Stimulated activated CD4-positive, alpha-beta T cell treated with anti-CD3 and anti-CD28 coated beads, Interleukin-4, amount 100 ng/mL, for 48 hours (primary cell): ENCODE results near the gene EFNA3.
A peak's percentile ranks its signal among the peaks of the same experiment; 100 is the strongest.

Experiments used
- DNase-seq, 2 donors: peaks; one replicate each; pipeline ENCODE4 v3.0.0-alpha.2; 2020; ENCODE audit warnings: low read depth in 2 of 2

Gene EFNA3

DNA sequence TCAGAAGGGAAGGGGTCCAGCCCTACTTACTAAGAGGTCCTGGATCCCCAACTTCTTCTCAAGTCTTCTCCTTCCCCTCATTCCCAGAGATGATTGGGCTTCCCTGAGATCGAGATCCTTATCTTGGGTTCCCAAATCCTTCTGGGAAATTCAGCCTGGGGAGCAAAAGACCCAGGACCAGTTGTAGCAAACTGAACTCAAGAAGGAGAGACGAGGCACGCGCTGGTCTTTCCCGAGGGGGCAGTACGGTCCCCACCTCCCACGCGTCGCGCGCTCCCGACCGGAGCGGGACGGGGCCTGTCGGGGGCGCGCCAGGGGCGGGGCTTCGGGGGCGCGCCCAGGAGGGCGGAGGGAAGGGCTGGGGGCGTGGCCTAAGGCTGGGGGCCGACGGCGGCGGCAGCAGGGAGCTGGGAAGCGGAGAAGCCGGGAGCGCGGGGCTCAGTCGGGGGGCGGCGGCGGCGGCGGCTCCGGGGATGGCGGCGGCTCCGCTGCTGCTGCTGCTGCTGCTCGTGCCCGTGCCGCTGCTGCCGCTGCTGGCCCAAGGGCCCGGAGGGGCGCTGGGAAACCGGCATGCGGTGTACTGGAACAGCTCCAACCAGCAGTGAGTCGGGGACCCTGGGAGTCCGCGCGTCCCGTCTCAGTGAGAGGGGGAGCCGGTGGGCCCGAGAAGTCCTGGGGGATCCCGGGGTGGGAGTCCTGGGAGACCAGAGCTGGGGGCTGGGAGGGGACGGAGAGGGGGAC lies at the start of gene EFNA3:
Gene EFNA3 (plus strand): TSS at position 369 of the 741 bp plus-strand sequence. CDS start 105 bp downstream, at position 474.
- DNase-seq = no peak

- DNase-seq = no peak
These were observed 49.0 kb upstream of the EFNA3 start for GRCh38 chr1:155029513-155030242.

DNA sequence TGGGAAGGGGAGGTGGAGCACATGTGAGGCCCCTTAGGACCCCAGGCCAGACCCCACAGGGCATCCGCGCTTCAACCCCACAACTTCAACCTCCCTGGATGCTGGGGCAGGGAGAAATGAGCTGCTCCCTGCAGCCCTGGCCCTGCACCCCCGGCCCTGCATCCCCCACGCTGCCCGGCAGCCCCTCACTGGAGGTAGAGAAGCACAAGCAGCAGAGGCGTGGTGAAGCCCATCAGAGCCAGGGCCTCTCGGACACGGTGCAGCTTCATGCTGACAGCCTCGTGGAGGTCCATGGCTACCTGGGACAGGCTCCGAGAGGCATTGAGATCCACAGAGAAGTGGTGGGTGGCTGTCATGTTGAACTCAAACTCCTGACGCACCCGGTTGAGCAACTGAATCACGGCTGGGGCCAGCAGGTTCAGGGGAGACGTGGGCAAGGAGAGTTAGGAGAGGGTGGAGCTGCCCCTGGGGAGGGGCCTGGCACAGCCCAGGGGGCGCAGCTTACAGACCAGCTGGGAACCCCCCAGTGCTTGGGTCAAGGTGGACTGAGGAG lies 48.3 kb upstream of the EFNA3 start:
- no peak for DNase-seq

DNA sequence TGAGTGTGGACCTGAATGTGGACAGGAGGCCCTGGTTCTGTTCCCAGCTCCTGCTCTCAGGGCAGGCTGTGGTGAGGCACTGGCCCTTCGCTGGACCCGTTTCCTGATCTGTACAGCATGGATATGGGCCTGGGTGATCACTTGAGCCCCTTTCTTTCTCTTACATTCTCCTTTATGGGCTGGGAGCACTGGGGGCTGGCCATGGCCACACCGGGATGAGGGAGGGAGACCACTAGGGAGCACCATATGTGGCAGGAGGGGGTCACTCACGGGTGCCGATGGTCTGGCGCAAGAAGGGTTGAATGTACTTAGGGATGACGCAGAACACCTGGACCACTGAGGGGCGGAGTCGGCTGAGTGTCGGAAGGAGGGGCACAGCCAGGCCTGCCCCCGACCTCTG lies 47.7 kb upstream of the EFNA3 start:
- DNase-seq = no peak

DNA sequence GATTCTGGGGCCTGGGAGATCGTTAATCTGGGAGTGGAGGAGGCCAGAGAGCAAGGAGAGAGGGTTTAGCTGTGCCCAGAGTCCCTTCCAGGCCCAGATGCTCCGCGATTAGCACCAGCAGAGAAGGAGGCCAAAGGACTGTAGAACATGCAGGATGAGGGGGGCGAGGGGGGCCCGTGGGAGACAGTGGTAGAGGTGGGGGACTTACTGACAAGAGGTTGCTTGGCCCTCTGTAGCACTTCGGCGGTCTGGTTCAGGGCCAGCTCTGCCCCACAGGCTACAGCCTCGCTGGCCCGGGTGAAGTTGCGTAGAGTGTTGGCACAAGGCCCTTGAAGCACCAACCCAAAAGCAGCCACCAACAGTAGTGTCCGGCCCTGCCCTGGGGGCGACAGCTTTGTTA lies 45.8 kb upstream of the EFNA3 start:
- DNase-seq = no peak

GRCh38 chr1:155033524-155033923 lies 45.1 kb upstream of the EFNA3 start, which contains the start of the genes DCST1 and DCST2:
TSS of gene DCST1 (plus strand) at chr1:155033824. CDS start at chr1:155034037, 213 bp downstream.
TSS of gene DCST2 (minus strand) at chr1:155033781. CDS start at chr1:155033701, 80 bp downstream.
- no peak for DNase-seq

DNA sequence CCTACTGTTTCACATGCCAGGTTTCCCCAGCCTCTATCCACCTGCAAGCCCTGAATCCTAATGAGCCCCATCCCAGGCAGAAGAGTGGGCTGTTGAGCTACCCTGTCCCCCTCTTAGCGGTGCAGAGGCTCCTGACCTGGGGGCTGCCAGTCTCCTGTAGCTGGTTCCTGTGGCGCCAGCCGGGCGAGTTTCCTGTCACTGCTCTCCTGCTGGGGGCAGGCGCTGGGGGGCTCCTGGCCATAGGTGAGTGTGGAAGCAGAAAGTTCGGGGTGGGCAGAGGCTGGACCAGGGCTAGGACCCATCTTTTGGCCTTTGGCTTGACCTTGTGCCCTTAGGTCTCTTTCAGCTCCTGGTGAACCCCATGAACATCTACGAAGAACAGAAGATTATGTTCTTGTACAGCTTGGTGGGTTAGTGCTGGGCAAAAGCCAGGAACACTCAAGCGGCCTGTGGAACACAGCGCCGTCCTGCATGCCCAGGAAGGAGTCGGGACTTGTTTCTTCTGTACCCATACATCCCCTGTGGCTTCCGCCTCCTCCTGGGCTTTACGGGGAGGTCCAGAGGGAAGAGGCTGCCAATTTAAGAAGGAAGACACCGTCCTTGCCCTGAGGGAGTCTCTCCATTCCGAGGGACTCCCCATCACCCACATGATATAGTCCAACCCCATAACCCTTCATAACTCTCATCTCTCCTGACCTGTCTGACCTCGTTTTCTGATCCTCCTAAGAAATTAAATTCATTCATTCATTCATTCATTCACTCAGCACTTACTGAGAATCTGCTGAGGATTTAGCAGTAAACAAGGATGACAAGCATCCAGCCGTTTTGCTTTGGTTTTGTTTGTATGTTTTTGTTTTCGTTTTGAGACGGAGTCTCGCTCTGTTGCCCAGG lies 44.1 kb upstream of the EFNA3 start:
- no peak for DNase-seq

- DNase-seq = no peak
These were observed 42.7 kb upstream of the EFNA3 start for GRCh38 chr1:155035936-155036335.

DNA sequence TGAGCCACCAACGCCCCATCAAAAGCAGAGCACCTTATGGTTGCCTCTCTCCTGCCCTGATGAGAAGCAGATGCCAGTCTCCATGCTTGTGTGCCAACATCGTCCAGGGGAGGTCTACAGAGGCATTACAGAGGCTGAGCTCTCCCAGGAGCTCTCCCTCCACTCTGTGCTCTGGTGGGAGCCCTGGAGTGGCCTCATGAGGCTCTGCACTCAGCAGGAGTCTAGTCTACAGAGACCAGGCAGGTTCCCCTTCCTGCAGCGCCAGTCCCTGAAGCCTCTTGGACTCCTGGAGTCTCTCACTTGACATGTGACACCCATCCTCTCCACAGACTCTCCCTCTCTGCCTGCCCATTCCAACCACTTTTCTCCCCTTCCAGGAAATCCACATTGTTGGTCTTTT lies 41.6 kb upstream of the EFNA3 start:
- DNase-seq = no peak

DNA sequence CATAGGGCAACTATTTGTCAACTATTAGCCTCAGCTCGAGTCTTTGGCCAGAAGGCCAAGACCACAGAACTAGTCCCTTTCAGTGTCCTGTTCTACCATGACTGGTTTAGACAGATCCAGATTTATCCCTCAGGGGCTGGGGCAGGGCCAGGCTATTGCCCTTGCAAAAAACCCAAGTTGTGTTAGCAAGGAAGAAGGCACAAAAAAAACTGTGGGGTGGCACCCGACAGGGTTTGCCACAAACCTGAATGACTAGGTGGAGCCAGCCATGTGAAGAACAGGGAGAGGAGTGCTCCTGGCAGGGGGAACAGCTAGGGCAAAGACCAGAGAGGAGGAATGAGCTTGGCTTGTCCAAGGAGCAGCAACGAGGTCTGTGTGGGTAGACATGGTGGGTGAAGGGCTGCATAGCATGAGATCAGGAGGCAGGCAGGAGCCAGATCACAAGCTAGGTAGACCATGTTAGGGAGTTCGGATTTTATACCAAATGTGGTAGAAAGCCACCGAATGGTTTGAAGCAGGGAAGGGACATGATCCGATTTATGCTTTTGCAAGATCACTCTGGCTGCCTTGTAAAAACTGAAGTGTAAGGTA lies 40.7 kb upstream of the EFNA3 start:
- DNase-seq = no peak

DNA sequence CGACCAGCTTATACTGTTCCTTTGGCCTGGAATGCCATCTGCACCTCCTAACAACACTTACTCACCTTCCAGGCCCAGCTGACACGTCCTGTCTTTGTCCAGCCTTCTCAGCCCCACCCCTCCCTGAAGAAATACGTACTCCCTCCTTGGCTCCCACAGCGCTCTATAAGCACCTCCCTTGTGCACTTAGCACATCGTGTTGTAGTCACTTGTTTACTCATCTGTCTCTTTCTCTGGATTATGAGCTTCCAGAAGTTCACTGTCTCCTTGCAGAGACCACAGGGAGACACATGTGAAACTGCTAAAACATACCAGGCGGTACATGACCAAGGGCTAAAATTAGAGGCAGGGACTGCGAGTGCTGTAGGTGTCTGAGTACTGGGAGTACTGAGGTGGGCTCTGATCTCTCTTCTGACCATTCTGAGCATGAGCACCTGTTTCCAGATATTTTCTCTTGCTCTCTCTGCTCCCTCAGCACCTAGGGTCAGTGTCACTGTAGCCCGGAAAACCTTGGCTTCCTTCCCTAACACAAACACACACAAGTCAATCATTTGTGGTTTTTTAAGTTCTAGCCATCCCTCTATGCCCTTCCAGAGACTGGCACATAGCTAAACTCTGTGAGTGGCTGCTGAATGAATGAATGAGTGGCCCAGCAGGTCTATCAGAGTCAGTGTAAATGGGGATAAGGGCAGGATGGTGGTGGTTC lies 39.9 kb upstream of the EFNA3 start:
- no peak for DNase-seq

DNA sequence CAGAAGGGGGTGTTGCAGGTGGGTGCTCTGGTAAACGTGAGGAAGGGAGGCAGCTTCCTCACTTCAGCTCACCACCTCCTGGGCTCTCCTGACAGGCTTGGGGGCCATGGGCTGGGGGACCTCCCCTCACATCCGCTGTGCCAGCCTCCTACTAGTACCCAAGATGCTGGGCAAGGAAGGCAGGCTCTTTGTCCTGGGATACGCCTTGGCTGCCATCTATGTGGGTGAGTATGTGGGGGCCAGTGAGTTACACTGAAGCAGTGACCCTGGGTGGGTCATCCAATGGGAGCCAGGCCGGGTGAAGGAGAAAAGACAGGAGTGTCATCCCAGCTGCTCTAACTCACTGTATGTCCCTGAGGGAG lies 39.3 kb upstream of the EFNA3 start:
- no peak for DNase-seq

DNA sequence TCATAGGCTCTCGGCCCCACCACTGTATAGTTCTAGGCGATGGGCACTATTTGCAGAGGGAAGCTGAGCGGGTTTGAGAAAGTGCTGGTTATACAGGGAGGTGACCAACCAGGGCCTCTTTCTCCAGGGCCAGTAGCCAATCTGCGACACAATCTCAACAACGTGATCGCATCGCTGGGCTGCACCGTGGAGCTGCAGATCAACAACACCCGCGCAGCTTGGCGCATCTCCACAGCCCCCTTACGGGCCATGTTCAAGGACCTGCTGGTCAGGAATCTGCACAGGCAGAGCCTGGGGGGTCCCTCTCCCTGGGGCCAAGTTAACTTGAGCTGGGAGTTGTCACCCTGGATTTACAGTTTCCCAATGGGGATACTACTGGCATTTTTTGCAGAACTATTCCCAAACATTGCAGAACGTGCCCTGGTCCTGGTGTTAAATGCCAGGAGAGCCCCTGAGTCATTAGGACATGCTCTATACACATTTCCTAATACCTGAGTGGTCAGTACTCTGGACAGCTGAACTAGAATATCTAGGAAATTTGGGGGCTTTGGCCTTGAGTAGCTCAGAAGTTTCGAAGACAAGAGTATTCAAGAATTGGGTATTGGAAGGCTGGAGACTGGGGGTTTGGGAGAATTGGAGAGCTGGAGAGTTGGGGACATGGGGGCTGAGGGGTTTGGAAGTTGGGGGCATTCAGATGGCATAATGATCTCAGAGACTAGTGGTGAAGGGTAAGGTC lies 38.1 kb upstream of the EFNA3 start:
- DNase-seq = no peak

- DNase-seq = no peak
These were observed 35.8 kb upstream of the EFNA3 start for GRCh38 chr1:155042789-155043188.

- DNase-seq = no peak
These were observed 35.3 kb upstream of the EFNA3 start for GRCh38 chr1:155043301-155043702.

DNA sequence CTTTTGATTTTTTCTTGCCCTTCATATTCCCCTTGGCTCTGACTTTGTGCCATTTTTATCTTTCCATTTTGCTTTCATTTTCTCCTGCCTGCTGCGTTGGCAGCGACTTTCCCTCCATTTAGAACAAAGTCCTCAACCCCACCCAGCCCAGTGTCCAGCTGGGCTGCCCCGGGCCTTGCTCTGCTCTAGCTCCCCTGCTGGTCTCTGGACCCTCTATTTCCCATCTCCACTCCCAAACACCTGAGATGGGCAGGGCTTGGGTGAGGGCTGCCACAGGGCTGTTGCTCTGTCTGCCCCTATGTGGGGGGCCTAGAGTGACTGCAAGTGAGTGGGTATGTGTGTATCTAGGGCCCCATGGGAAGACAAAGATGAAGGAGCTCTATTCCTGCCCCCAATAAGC lies 34.8 kb upstream of the EFNA3 start:
- DNase-seq = no peak

DNA sequence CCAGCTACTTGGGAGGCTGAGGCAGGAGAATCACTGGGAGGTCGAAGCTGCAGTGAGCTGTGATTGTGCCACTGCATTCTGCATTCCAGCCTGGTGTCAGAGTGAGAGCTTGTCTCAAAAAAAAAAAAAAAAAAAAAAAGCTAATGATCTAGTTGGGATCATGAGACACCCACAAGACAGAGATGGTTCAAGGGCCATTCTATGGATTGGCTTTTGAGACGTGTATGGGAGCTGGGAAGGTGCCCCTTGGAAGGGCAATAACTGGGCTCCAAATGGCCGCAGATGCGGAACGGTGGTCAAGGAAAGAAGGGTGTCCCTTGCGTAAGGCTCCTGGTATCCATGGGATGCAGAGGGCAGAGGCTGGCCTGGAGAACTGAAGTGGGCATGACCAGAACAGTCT lies 34.3 kb upstream of the EFNA3 start:
- no peak for DNase-seq

DNA sequence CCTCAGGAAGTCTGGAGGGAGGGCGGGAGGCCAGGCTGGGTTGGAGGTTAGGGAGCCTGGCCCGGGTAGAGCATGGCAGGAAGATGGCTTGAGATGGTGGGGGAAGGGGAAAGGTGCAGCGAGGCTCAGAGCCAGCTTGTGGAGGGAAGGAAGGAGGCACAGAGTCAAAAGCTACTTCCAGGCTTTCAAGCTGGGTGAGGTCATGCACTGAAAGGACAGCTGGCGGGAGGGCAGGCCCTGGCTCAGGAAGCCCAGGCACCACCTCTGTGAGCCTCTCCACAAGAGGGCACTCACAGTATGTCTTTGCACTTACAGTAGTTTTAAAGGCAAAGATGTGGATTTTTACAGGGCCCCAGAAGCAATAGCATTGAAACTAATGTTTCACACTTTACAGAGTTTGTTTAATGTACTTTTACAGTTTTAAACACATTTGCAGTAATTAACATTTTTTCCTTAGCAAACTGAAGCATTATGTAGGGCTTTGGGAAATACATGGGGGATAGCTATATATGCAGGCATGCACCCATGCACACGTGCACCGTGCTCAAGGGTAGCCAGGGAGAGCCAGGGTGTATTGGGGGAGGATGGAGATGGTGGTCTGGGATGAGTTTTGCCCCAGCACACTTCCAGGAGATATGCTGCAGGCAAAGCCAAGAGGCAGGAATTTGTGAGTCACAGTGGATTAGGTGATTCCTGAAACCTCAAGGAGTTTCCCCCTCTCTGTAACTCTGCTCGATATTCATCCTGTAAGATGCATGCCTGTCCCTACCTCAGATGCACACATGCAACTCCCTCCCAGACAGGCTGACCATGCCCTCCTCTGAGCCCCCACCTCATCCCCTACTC lies 33.6 kb upstream of the EFNA3 start:
- peak in 1 of 2 donors; percentile 45 for DNase-seq
